Adipocyte (in vitro differentiated cells): ENCODE data around the gene FFAR3.
"Not testable (repeated sequence)": the region's sequence is repeated elsewhere in the genome, so short reads cannot be mapped to it uniquely, and the experiment has no call there.

Source experiments
- DNase-seq: peaks from one replicate; pipeline ENCODE4 v3.0.0-alpha.2; 2015; ENCODE audit warnings: low read depth
- H3K27me3 ChIP-seq: replicated peaks from 2 replicates; pipeline ENCODE4 v1.7.0; 2013; ENCODE audit warnings: mild to moderate bottlenecking, low read length, moderate library complexity; ENCODE audit not compliant: control insufficient read depth, insufficient read depth
- H3K36me3 ChIP-seq: 2 replicates; pipeline ENCODE4 v1.7.0; 2013; ENCODE audit warnings: low read length, mild to moderate bottlenecking, moderate library complexity; ENCODE audit not compliant: control insufficient read depth, insufficient read depth, severe bottlenecking
- H3K4me1 ChIP-seq: 2 replicates; pipeline ENCODE4 v1.7.0; 2013; ENCODE audit warnings: mild to moderate bottlenecking, low read length, moderate library complexity; ENCODE audit not compliant: control insufficient read depth, insufficient read depth
- H3K4me3 ChIP-seq: 2 replicates; pipeline ENCODE4 v1.7.0; 2013; ENCODE audit warnings: mild to moderate bottlenecking, low read length, moderate library complexity
- H3K9ac ChIP-seq: 2 replicates; pipeline ENCODE4 v1.7.0; 2013; ENCODE audit warnings: mild to moderate bottlenecking, low read length, moderate library complexity
- H3K9me3 ChIP-seq: 2 replicates; pipeline ENCODE4 v1.7.0; 2013; ENCODE audit warnings: mild to moderate bottlenecking, low read length, moderate library complexity; ENCODE audit not compliant: control insufficient read depth

FFAR3 gene

DNA sequence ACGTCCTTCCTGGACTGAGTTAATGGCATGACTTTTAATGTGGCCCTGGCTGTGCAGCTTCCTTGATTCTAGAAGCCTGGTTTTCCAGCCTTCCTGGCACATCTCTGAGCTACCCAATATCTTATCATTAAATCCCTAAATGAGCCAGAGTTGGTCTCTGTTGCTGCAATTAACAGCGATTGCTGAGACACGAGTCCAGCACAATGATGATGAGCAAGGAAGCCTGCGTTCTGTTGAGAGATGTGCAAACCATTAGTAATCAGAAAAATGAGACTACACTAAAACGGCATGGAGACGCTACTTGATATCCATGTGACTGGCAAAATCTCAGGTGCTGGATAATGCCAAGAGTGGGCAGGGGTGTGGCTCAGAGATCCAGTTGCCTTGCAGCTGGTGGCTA lies 38.8 kb downstream of the FFAR3 start:
- H3K9me3 ChIP-seq: no peaks in the 10 kb centered on the region
- no peak overlapping the region for H3K4me3 ChIP-seq
- H3K36me3 ChIP-seq: no peaks in the 10 kb centered on the region
- no peaks in the 10 kb centered on the region for H3K4me1 ChIP-seq
- H3K9ac ChIP-seq: no peak overlapping the region
- DNase-seq: no peak
- H3K27me3 ChIP-seq: peaks cover 13% of the 10 kb centered on the region

DNA sequence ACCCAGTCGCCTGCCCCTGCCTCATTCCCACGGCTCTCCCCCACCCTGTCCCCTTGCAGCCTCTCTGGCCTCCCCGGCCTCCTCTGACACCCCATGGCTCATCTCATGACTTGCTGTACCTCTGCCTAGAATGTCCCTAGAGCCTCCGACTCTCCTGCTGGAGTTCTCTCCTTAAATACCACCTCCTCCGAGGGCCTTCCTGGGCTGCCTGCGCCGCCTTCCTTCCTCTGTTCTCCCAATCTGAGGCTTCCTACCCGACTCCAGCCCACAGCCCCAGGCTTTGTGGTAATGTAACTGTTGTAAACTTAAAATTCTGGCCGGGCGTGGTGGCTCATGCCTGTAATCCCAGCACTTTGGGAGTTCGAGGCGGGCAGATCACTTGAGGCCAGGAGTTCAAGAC lies 40.3 kb downstream of the FFAR3 start:
- peaks cover 6% of the 10 kb centered on the region for H3K27me3 ChIP-seq
- no peaks in the 10 kb centered on the region for H3K9me3 ChIP-seq
- H3K36me3 ChIP-seq: no peaks in the 10 kb centered on the region
- no peak overlapping the region for H3K4me3 ChIP-seq
- peaks cover 6% of the 10 kb centered on the region for H3K4me1 ChIP-seq
- H3K9ac ChIP-seq: no peak overlapping the region
- DNase-seq: no peak

DNA sequence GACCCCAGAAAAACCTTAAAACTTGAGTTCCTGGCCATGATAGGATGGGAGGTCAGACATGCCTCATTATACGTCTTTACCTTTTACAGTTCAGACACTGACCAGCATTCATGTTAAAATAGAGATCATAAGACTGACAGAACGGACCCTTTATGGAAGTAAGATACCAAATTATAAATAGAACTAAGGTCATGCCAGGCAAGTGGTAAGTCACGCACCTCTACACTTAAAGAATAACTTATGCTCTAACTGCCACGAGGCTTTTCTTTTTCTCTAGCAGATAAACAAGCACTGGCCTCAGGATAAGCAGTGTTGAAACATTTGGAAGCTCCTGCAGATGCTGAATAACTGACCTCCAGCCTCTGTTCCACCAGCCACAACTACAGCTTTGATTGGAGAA lies 41.0 kb downstream of the FFAR3 start:
- Histone ChIP-seq H3K4me3 (no peak overlapping the region), H3K9me3 (no peaks in the 10 kb centered on the region), H3K27me3 (peaks cover 5% of the 10 kb centered on the region), H3K4me1 (peaks cover 7% of the 10 kb centered on the region), H3K36me3 (no peaks in the 10 kb centered on the region), H3K9ac (no peak overlapping the region)
- no peak for DNase-seq

GRCh38 chr19:35399948-35400772 lies 41.9 kb downstream of the FFAR3 start:
- peaks cover 10% of the 10 kb centered on the region for H3K4me1 ChIP-seq
- no peaks in the 10 kb centered on the region for H3K9me3 ChIP-seq
- DNase-seq: no peak
- no peak overlapping the region for H3K9ac ChIP-seq
- H3K36me3 ChIP-seq: no peaks in the 10 kb centered on the region
- no peak overlapping the region for H3K4me3 ChIP-seq
- H3K27me3 ChIP-seq: peaks cover 5% of the 10 kb centered on the region

DNA sequence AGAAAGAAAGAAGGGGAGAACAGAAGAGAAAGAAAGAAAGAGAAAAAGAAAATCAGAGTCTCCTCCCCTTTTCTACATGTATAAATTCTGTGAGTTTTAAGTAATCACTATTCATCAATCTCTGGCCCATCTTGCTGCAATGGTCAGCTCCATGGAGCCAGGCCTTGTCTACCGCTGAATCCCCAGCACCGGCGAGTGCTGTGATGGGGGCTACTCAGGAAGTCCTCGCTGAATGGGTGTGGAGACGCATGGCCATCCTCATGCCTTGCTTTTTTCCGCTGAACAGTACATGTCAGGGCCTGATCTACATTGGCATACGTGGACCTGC lies 42.5 kb downstream of the FFAR3 start:
- Histone ChIP-seq H3K4me3 (no peak overlapping the region), H3K4me1 (peaks cover 14% of the 10 kb centered on the region), H3K27me3 (peaks cover 5% of the 10 kb centered on the region), H3K9me3 (no peaks in the 10 kb centered on the region), H3K36me3 (no peaks in the 10 kb centered on the region), H3K9ac (no peak overlapping the region)
- DNase-seq: no peak

- H3K4me3 ChIP-seq, H3K9ac ChIP-seq, H3K9me3 ChIP-seq, H3K36me3 ChIP-seq, DNase-seq, H3K27me3 ChIP-seq: not testable (repeated sequence)
- H3K4me1 ChIP-seq: peaks cover 14% of the 10 kb centered on the region
Observed at GRCh38 chr19:35401416-35401815, 43.2 kb downstream of the FFAR3 start.

DNA sequence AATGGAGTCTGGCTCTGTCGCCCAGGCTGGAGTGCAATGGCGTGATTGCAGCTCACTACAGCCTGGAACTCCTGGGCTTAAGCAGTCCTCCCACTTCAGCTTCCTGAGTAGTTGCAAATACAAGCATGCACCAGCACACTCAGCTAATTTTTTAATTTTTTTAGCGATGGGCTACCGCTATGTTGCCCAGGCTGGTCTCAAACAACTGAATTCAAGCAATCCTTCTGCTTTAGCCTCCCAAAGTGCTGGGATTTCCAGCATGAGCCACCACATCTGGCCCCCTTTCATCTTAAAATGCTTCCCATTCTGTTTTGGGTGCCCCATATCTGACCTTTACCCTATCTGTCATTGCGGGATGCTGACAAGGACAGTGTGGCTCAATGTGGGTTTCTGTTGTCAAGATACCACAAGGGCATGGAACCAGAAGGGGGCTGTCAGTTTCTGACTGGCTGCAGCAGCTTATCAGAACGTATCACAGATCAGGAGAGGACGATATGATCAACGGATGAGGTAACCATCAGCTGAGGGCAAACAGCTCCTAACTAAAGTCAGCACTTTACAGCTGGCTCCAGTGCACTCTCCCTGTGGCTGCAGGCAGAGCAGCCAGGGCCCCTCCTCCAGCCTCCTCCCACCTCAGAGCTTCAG lies 45.0 kb downstream of the FFAR3 start:
- Histone ChIP-seq H3K4me1 (peaks cover 14% of the 10 kb centered on the region), H3K27me3 (peaks cover 4% of the 10 kb centered on the region), H3K9me3 (no peaks in the 10 kb centered on the region), H3K4me3 (no peak overlapping the region), H3K36me3 (no peaks in the 10 kb centered on the region), H3K9ac (no peak overlapping the region)
- DNase-seq: no peak

GRCh38 chr19:35404879-35405622 lies 46.8 kb downstream of the FFAR3 start:
- peaks cover 14% of the 10 kb centered on the region for H3K4me1 ChIP-seq
- peaks cover 4% of the 10 kb centered on the region for H3K27me3 ChIP-seq
- no peak overlapping the region for H3K9ac ChIP-seq
- no peaks in the 10 kb centered on the region for H3K36me3 ChIP-seq
- no peak overlapping the region for H3K4me3 ChIP-seq
- DNase-seq: peak; percentile 32
- H3K9me3 ChIP-seq: no peaks in the 10 kb centered on the region

DNA sequence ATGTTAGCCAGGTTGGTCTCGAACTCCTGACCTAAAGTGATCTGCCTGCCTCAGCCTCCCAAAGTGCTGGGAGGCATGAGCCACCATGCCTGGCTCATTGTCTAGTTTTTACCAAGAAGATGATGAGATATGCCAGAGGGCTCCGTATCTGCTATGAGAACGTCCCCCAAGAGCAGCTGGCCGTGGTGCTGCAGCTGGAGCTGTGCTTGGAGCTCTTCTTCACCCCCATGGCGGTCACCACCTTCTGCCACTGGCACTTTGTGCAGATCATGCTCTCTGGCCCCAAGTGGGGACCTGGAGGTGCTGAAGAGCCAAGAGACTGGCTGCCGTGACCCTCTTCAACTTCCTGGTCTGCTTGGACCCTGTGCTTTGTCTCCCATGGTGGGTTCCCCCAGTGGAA lies 49.4 kb downstream of the FFAR3 start:
- DNase-seq: no peak
- Histone ChIP-seq H3K4me3 (no peak overlapping the region), H3K4me1 (peaks cover 14% of the 10 kb centered on the region), H3K36me3 (no peaks in the 10 kb centered on the region), H3K9me3 (no peaks in the 10 kb centered on the region), H3K9ac (no peak overlapping the region), H3K27me3 (peaks cover 8% of the 10 kb centered on the region)

- Histone ChIP-seq H3K9me3 (no peaks in the 10 kb centered on the region), H3K4me3 (no peak overlapping the region), H3K9ac (no peak overlapping the region), H3K27me3 (peaks cover 10% of the 10 kb centered on the region), H3K36me3 (no peaks in the 10 kb centered on the region), H3K4me1 (peaks cover 9% of the 10 kb centered on the region)
- no peak for DNase-seq
Observed at GRCh38 chr19:35408284-35409171, 50.3 kb downstream of the FFAR3 start.

DNA sequence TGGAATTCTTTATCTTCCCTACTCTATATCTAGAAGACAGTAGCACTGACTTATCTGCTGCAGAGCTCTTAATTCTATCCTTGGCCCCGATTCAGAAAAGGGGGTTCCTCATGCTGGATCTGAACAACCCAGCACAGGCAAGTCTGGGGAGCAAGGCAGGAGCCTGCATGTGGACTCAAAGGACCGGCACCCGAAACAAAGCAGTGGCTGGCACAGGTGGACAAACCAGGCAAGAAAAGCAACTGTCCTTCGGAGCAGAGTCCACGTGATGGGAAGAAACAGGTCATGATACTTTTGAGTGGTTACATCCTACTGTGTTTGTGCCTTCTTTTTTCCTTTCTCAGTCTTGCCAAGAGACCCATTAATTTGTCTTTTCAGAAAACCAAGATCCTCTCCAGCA lies 50.9 kb downstream of the FFAR3 start:
- Histone ChIP-seq H3K27me3 (peaks cover 13% of the 10 kb centered on the region), H3K4me3 (no peak overlapping the region), H3K4me1 (peaks cover 8% of the 10 kb centered on the region), H3K36me3 (no peaks in the 10 kb centered on the region), H3K9me3 (no peaks in the 10 kb centered on the region), H3K9ac (no peak overlapping the region)
- no peak for DNase-seq
